ENCODE results near the gene SCAMP1.

DNA sequence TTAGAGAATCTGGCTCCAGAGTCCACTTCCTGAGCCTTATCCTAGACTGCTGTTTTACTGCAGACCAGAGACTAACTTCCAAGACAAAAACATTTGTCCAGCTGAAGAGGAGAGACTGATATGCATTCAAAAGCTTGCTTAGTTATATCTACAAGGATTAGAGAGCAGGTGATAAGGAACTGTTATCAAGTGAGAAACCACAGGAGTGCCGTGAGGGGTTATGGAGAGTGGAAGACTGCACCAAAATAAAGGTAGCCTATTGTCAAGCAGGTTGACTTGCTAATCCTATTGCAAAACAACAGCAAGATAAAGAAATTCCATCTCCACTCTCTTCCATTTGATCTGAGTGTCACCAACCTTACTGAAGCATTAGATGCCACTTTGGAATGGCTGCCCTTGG is 139.1 kb downstream of the SCAMP1 start:
- TF ChIP-seq, protein P1, sequence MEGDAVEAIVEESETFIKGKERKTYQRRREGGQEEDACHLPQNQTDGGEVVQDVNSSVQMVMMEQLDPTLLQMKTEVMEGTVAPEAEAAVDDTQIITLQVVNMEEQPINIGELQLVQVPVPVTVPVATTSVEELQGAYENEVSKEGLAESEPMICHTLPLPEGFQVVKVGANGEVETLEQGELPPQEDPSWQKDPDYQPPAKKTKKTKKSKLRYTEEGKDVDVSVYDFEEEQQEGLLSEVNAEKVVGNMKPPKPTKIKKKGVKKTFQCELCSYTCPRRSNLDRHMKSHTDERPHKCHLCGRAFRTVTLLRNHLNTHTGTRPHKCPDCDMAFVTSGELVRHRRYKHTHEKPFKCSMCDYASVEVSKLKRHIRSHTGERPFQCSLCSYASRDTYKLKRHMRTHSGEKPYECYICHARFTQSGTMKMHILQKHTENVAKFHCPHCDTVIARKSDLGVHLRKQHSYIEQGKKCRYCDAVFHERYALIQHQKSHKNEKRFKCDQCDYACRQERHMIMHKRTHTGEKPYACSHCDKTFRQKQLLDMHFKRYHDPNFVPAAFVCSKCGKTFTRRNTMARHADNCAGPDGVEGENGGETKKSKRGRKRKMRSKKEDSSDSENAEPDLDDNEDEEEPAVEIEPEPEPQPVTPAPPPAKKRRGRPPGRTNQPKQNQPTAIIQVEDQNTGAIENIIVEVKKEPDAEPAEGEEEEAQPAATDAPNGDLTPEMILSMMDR (IDR thresholded peaks at IDR 0.05; ENCODE audit: control extremely low read depth in 1 of 3, insufficient read depth in 1 of 3, low read depth in 1 of 3, low read length in 3 of 3): no peak
- no peak for TF ChIP-seq RFX5 (IDR thresholded peaks at IDR 0.05; ENCODE audit: borderline replicate concordance, low read depth, low read length)
- TF ChIP-seq POLR2A (IDR thresholded peaks at IDR 0.05; ENCODE audit: control extremely low read depth in 1 of 2, low read depth in 2 of 2, low read length in 2 of 2): no peak
- TF ChIP-seq JUN (IDR thresholded peaks at IDR 0.05; ENCODE audit: low read depth, low read length): no peak
- no peak for TF ChIP-seq KDM1A (IDR thresholded peaks at IDR 0.05; ENCODE audit: borderline replicate concordance, low read length)
- TF ChIP-seq YY1 (IDR thresholded peaks at IDR 0.05; ENCODE audit: low read depth, low read length): no peak
- no peak for TF ChIP-seq SIX5 (IDR thresholded peaks at IDR 0.05; ENCODE audit: low read depth, low read length)
- no peak for TF ChIP-seq POLR2AphosphoS5 (IDR thresholded peaks at IDR 0.05; ENCODE audit: low read depth, low read length)
- no peak for TF ChIP-seq BRCA1 (IDR thresholded peaks at IDR 0.05; ENCODE audit: low read depth, low read length)
- TF ChIP-seq EZH2 (IDR thresholded peaks at IDR 0.05; ENCODE audit: low read depth, low read length, severe bottlenecking): no peak
